DND-41 (cell line): ENCODE data around the gene SPAG16.

Experiments
- ATAC-seq: fragments of 200-7000 bp; cut with Tn5 transposase; 3 replicates; pipeline ENCODE4 v1.9.1; 2021; ENCODE audit warnings: low read depth; ENCODE audit not compliant: insufficient read depth
- DNase-seq: peaks from one replicate; pipeline ENCODE4 v3.0.0-alpha.2; 2020
- H2AFZ ChIP-seq: 2 replicates; pipeline ENCODE4 v1.6.0; 2012; ENCODE audit warnings: low read depth, low read length
- H3K27ac ChIP-seq: 2 replicates; pipeline ENCODE4 v1.5.1; 2012; ENCODE audit warnings: low read length, inconsistent platforms
- H3K27me3 ChIP-seq: fragments of 200-600 bp; sonication (generic); 2 replicates; pipeline ENCODE4 v1.6.0; 2012; ENCODE audit warnings: low read length, mild to moderate bottlenecking, inconsistent platforms; ENCODE audit not compliant: insufficient read depth, poor library complexity
- H3K36me3 ChIP-seq: 2 replicates; pipeline ENCODE4 v1.5.1; 2012; ENCODE audit warnings: low read length, inconsistent platforms; ENCODE audit not compliant: insufficient read depth
- H3K4me1 ChIP-seq: 2 replicates; pipeline ENCODE4 v1.5.1; 2012; ENCODE audit warnings: mild to moderate bottlenecking, low read length; ENCODE audit not compliant: insufficient read depth
- H3K4me2 ChIP-seq: 2 replicates; pipeline ENCODE4 v1.6.0; 2012; ENCODE audit warnings: mild to moderate bottlenecking, moderate library complexity, low read length, inconsistent platforms; ENCODE audit not compliant: insufficient read depth
- H3K4me3 ChIP-seq, 2 experiments: fragments of 200-600 bp in 1 of 2; shearing (Covaris generic) in 1 of 2; 2 replicates each; pipeline ENCODE4 v1.5.1; 2012 to 2016; ENCODE audit warnings: inconsistent platforms in 2 of 2, low read length in 2 of 2, mild to moderate bottlenecking in 2 of 2, low read depth in 1 of 2, moderate library complexity in 1 of 2
- H3K79me2 ChIP-seq: 2 replicates; pipeline ENCODE4 v1.6.0; 2012; ENCODE audit warnings: low read length, inconsistent platforms; ENCODE audit not compliant: insufficient read depth
- H3K9ac ChIP-seq: 2 replicates; pipeline ENCODE4 v1.6.0; 2012; ENCODE audit warnings: low read depth, mild to moderate bottlenecking, inconsistent platforms, low read length, moderate library complexity
- H3K9me3 ChIP-seq: 2 replicates; pipeline ENCODE4 v1.5.1; 2012; ENCODE audit warnings: low read length, moderate library complexity, mild to moderate bottlenecking, inconsistent platforms; ENCODE audit not compliant: insufficient read depth, severe bottlenecking
- H4K20me1 ChIP-seq: 2 replicates; pipeline ENCODE4 v1.6.0; 2012; ENCODE audit warnings: low read length; ENCODE audit not compliant: insufficient read depth
- CTCF ChIP-seq: IDR thresholded peaks from 2 replicates; pipeline ENCODE4 v1.5.1; 2012; ENCODE audit warnings: borderline replicate concordance, low read length, moderate library complexity, mild to moderate bottlenecking; ENCODE audit not compliant: poor library complexity, severe bottlenecking; ENCODE audit errors: extremely low read depth
- EZH2 ChIP-seq: IDR thresholded peaks from 3 replicates; pipeline ENCODE4 v1.6.1; 2012; ENCODE audit warnings: borderline replicate concordance, low read depth, mild to moderate bottlenecking, moderate library complexity, low read length, inconsistent platforms; ENCODE audit not compliant: severe bottlenecking

SPAG16 gene

GRCh38 chr2:214286011-214286410 lies 1001.7 kb downstream of the SPAG16 start:
- Histone ChIP-seq H3K4me1 (no peaks in the 10 kb centered on the region), H3K79me2 (no peaks in the 10 kb centered on the region), H3K27me3 (no peaks in the 10 kb centered on the region), H2AFZ (no peak overlapping the region), H3K36me3 (no peaks in the 10 kb centered on the region), H3K27ac (no peak overlapping the region), H3K9ac (no peak overlapping the region), H3K4me2 (no peak overlapping the region), H3K9me3 (no peaks in the 10 kb centered on the region), H3K4me3 (no peak overlapping the region), H4K20me1 (no peaks in the 10 kb centered on the region)
- ATAC-seq = no peak
- TF ChIP-seq CTCF (no peak), EZH2 (no peak)
- no peak for DNase-seq

GRCh38 chr2:214293593-214293992 lies 1009.3 kb downstream of the SPAG16 start:
- H2AFZ ChIP-seq = no peak overlapping the region
- H3K4me3 ChIP-seq = no peak overlapping the region
- DNase-seq (no peak), ATAC-seq (no peak)
- H3K27ac ChIP-seq = no peak overlapping the region
- no peak overlapping the region for H3K9ac ChIP-seq
- H3K9me3 ChIP-seq = peaks cover 18% of the 10 kb centered on the region
- TF ChIP-seq EZH2 = no peak
- no peak for TF ChIP-seq CTCF
- H3K36me3 ChIP-seq = no peaks in the 10 kb centered on the region
- H3K4me1 ChIP-seq = no peaks in the 10 kb centered on the region
- no peaks in the 10 kb centered on the region for H3K79me2 ChIP-seq
- no peaks in the 10 kb centered on the region for H4K20me1 ChIP-seq
- H3K27me3 ChIP-seq = no peaks in the 10 kb centered on the region
- H3K4me2 ChIP-seq = no peak overlapping the region

- TF ChIP-seq CTCF (no peak), EZH2 (no peak)
- H3K4me2 ChIP-seq = no peak overlapping the region
- DNase-seq = no peak
Measured at GRCh38 chr2:214294426-214294825, 1010.2 kb downstream of the SPAG16 start.

GRCh38 chr2:214297423-214297822 lies 1013.2 kb downstream of the SPAG16 start:
- Histone ChIP-seq H3K4me3 (no peak overlapping the region), H3K27me3 (no peaks in the 10 kb centered on the region), H4K20me1 (no peaks in the 10 kb centered on the region), H3K27ac (no peak overlapping the region), H3K4me1 (no peaks in the 10 kb centered on the region), H3K36me3 (no peaks in the 10 kb centered on the region), H3K9ac (no peak overlapping the region), H3K4me2 (no peak overlapping the region), H3K9me3 (peaks cover 18% of the 10 kb centered on the region), H2AFZ (no peak overlapping the region), H3K79me2 (no peaks in the 10 kb centered on the region)
- ATAC-seq = no peak
- no peak for TF ChIP-seq EZH2
- TF ChIP-seq CTCF = no peak
- no peak for DNase-seq

More at GRCh38 chr2:214294426-214294825, 1010.2 kb downstream of the SPAG16 start:
- H4K20me1 ChIP-seq = no peaks in the 10 kb centered on the region
- no peaks in the 10 kb centered on the region for H3K4me1 ChIP-seq
- no peaks in the 10 kb centered on the region for H3K27me3 ChIP-seq
- H3K4me3 ChIP-seq = no peak overlapping the region
- no peak overlapping the region for H2AFZ ChIP-seq
- H3K79me2 ChIP-seq = no peaks in the 10 kb centered on the region
- no peak overlapping the region for H3K27ac ChIP-seq
- ATAC-seq = no peak
- no peak overlapping the region for H3K9ac ChIP-seq
- H3K36me3 ChIP-seq = no peaks in the 10 kb centered on the region
- H3K9me3 ChIP-seq = peaks cover 18% of the 10 kb centered on the region
